Measurements from ENCODE around the gene PDE5A.
"Not testable (repeated sequence)": the region's sequence is repeated elsewhere in the genome, so short reads cannot be mapped to it uniquely, and the experiment has no call there.

The PDE5A gene

DNA sequence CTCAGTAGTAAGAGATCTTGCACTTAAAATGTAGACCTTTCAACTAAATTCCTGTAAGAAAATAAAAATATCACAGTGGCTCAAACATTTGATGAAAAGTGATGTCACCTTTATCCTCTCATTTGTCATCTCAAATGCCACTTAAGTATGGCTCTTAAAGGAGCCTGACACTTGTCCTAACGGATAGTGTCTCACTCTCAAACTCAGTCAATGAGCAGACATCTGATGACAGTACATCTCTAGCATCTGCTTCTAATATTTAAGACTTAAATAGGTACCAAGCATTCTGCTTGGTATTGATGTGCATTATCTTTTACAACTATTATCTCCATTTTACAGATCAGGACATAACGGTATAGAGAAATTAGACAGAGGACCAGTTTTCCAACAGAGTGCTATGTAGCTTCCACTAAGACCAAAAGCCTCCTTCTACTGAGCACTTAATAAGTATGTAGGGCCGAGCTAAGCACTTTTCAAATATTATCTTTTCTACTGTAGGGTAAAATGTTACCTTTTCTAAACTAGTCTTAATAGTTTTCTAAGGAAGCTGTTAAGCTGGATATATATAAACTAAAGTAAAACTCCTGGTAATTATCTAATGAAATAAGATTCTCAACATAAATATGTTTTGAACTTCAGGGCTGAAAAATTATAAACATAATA, 110.2 kb downstream of the PDE5A start:
- no peak for DNase-seq

DNA sequence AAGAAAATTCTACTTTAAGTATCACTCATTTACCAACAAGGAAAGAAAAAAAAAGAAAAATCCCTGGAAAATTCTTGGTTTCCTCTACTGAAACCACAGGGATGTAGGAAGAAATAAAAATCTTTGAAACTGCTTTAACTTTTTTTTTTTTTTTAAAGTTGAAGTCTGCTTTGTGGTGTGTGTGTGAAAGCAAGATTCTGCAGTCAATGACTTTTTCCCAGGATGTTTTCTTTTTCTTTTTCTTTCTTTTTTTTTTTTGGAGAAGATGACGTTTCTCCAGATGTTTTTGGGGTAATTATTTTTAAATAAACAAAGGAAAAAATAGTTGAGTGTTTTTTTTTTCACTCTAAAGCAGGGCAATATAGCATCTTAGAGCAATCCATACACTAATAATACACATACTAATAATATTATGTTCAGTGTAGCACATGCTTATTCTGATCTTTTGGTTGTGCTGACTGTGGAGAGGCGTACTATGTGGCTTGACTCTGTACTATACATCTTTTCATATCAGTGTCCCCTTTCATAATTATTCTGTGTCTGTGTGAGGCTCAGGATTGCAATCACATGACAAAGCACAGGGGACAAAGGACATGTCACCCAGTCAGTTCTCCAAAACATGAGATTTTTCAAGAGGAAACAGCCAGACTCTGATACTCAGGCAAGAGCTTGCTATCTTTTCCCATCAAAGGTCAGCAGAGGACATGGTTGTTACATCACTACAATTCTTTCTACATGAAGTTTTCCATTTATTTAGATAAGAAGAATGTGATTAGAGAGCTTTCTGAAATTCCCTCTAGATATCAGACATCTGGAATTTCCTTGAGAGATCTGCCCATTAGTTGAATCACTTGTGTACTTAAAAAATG, 111.0 kb downstream of the PDE5A start:
- no peak for DNase-seq

DNA sequence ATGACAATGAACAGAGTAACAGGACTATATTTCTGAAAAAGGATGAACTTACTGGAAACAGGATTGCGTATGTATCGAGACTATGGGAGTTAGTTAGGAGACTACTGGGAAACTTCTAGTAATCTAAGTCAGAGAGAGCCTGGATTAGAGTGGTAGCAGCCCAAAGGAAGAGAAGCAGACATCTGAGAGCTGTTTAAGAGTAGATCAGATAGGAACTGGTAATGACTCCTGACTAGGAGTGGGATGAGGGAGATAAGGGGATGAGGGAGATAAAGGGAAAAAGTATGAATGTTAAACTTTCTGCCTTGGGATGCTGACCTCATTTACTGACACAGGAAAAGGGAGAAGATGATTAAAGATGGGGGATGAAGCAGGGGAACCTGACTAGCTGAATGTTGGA, 116.2 kb downstream of the PDE5A start:
- DNase-seq, result no peak

DNA sequence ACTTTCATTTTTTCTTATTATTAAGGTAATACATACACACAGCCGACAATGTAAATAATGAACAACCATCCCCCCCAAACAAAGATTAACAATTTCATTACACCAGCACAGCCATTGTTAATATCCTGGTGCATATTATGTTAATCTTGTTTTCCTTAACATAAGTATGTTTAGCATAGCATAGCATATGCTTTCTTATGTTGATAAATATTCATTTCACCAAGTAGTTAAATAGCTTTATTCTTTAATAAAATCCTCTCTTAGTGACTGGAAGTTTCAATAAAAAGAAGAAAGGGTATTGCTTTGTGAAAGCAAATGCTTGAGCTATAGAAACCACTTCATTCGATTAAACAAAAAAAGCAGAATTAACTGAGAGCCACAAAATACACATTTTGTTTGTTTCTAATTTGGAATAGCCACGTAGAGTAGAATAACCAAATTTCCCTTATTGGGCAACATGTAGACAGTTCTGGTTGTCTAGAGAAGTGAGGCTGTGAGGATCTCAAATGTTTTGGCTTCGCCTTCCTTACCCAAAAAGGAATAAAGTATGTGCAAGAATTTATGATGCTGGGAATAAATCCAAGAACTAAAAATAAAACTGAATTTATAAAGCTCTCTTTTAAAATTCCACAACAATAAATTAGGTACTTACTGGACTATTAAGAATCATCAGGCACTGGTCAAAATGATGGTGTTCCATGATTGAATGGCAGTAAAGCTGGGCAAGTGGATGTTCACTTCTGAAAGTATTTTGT, 118.0 kb downstream of the PDE5A start:
- DNase-seq, result no peak

DNA sequence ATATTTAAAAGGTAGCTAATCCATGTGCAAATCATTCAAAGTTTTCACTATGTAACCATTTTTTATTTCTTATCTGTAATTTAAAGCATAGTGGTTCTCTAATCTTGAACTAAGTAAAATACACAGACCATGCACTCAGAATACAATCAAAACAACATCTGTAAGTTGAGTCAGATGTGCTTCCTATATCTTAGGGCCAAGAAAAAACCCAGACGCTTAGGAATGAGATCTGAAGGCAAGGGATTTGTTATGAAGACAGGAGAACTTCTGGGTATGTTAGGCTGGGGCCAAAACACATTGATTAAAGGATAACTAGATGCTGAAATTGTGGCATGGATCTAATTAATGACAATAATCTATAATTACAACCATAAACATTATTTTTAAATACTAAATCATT, 120.3 kb downstream of the PDE5A start:
- DNase-seq, result no peak

DNA sequence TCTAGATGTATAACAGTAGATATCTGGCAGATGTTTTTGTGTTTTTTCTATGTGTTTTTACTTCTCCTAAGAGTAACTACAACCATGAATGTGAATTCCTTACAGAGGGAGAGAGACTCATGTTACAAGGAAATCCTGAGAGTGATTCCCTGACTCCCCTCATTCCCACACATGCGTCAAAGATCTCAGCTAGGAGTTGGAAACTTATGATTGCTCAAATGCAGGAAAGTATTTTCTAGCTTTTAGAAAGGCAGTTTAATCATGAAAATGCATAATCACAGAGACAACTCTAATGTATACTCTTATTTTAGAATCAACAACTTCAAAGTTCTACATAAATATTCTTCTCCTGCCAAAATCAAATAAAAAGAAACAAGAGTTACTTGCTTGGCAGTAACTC, 121.8 kb downstream of the PDE5A start:
- no peak for DNase-seq

DNA sequence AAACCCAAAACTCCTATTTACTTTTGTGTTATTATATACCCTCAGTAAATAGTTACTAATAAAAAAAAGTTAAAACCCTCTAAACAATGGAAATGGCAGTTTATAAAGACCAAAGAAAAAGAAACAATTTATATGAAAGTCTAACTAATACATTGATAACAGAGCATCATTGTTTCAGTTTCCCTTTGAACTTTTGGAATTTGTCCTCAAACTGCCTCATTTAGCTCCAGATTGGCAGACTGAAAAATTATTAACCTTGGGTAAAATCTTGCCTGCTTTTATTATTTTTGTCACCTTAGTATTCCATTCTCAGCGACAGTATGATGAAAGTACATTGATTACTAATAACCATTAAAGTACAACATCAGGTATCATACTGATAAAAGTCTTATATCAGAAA, 124.0 kb downstream of the PDE5A start:
- DNase-seq, result no peak

DNA sequence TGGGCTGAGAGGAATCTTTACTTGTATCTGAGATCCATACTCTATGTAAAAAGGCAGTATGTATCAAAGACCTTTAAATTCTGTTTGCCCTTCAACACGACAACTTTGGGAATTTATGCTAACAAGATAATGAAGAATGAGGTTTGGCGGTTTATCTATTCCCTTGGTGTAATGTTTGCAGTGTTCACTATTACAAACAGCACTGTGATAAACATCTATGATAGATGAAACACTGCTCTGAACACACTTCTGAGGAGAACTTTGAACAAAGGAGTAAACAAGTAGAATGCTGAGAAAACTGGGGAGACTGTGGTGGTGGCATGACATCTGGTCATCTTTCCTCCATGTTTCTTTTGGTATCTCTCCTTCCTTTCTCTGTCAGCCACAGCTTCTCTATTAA, 126.9 kb downstream of the PDE5A start:
- DNase-seq, result no peak

DNA sequence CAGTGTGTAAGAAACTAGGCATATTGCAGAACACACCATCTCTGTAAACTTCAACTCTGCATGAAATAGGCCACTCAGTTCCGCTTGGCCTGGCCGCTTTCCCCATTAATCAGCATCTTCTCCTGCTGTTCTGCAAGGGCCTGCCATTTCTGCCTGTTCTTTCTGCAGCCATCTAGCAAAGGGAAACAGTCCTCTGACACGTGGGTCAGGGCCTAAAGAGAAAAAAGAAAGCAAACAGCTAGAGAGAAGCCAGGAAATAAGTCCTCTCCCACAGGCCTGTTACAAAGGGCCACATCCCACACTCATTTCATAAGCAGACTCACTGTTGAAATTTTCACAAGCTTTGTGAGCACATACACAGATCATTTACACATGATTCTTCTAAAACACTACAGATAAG, 130.1 kb downstream of the PDE5A start:
- DNase-seq, result no peak

DNA sequence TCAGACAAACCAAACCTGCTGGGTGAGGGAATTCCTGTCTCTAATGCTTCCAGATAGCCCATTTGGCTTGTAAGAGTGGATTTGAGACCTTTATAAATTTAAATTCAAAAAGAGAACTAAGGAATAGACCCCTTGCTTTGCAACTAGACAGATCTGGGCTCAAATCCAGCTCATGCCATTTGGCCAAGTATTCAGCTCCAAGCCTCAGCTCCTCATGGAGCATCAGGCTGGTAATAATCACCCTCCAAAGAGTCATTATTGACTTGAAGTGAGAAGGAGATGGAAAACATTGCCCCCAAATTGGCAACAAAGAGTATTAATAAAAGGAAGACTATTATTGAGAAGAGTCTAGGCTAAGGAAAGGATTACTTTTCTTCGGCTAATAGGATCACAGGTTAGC, 134.7 kb downstream of the PDE5A start:
- DNase-seq, result no peak

DNA sequence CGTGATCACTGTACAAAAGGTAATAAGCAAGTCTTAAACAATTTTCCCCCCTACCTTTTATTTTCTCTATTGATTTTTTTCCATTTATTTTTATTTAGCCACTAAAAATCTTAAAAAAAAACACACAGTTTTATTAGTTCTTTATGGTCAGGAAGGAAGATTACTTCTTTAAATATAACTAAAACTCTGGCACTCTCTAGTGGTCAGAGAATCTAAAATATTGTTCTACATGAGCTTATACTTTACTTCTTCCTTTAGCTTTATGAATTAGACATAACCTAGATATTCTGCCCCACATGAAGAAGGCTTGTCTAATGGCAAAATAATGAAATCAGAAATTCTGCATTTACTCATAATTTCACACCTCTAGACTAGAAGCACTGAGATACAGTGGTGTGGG, 135.2 kb downstream of the PDE5A start:
- no peak for DNase-seq

DNA sequence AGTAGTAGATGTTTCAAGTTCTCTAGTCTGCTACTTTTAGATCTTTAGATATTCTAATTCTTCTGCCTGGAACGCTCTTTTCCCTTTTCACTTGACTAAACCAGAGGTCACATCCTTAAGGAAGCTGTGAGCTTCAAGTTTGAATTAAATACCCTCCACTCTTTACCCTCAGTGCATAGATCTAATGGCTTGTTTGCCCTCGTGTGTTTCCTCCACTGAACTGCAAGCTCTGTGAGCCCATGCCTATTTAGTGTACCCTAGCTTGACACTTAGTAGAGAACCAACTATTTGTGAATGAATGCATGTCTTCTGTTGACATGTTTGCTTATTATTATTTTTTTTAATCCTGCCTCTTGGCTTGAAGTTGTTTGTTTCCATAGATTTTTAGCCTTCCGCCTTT, 138.3 kb downstream of the PDE5A start:
- no peak for DNase-seq

DNA sequence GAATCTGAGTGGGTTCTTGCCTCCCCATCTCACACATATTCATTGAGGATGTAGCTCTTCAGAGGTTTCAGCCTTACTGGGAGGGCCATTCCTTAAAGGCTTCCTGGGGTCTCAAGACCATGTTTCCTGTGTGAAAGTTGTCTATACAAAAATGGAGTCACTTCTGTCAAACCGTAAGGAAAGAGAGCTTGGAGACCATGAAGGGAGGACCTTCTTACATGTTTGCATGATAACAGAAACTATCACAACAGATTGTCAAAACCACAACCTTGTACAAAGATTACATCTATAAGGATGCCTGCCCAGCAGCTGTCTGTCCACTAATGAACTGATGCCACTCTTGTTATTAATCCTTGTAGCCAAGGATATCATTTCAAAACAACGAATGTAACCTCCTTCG, 139.3 kb downstream of the PDE5A start:
- DNase-seq, result no peak

DNA sequence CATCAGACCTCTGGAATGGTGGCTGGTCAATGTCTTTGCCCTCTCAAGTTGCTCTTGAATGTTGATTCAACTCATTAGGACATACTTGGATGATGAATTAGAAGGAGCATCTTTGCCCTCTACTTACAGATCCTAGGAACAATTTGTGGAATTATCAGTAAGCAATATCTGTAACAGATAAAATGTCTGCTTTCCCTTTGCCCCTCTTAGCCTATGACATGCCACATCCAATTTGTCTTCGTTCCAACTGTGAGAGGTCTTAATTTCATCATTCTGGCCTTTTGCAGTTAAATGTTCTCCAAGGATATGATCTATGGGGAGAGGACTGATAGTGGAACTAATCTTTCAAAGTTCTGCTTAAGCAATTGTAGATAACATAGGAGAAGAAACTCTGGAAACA, 148.3 kb downstream of the PDE5A start:
- no peak for DNase-seq

DNA sequence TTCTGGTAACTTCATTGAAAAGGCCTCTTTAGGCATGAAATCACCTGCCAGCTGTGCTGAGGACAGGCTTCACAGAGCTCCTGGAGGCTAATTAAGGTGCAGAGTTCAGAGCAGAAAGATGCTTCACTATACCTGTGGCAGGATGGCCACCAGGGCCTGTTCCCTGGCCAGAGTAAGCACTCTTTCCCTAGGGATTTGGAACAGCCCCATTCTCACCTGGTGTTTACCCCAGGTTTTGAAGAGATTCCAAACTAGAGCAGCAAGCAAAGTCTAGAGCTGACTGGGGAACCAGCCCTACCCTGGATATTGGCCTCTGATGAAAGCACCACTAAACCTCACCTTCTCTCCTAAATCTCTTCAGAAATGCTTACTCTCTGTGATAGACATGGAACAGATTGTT, 148.8 kb downstream of the PDE5A start:
- DNase-seq, result no peak

DNA sequence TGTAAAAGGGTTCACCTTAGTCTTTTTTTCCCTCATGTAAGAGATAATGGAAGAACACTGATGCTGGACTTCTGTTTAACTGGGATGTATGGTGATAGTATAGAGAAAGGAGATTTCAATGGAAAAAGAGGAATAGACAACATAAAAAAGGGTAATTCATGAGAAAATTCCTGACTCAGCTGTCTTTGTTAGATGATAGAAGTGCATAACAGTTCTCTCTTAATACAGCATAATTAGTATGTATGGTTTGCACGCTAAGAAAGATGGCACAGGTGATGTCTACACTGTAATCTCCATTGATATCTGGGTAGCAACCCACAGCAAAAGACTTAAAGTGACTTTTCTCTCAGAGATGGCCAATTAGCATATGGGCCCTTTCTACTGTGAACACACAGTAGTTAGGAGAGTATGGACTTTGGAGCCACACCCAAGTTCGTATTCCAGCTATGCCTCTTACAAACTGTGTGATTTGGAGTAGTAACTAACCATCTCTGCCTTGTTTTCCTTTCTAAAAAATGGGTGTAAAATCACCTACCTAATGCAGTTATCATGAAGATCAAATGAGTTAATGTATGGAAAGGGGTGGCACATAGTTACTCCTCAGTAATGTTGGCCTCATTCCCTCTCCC, 149.3 kb downstream of the PDE5A start:
- DNase-seq, result no peak

DNA sequence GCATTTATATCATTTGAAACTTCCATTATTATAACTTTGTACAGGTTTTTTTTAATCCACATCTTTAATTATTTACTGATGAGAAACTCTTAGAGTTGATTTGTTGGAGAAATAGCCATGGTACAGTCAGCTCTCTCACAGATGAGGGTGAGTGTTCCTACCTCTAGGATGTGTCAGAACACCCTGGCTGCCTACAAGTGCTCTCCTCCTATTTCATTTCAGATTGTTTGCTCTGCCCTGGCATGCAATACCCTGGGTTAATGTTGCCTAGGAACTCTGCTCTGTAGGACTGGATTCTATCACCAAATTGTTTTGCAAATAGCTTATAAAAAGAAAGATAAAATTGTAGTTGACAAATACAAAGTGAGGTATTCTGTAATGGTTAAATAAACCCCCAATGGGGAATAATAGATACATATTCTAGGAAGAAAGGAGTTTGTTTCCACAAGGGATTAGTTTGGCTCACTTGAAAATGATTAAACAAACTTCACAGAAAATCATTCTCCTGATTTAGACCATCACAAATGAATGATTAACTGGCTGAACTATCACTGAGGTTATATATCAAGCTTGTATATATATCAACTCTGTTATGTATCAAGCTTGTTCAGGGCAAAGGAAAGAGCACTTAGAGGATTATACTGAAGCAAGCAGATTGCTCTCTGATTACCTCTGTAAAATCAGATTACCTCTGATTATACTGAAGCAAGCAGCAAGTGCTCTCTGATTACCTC, 150.0 kb downstream of the PDE5A start:
- DNase-seq, result no peak

DNA sequence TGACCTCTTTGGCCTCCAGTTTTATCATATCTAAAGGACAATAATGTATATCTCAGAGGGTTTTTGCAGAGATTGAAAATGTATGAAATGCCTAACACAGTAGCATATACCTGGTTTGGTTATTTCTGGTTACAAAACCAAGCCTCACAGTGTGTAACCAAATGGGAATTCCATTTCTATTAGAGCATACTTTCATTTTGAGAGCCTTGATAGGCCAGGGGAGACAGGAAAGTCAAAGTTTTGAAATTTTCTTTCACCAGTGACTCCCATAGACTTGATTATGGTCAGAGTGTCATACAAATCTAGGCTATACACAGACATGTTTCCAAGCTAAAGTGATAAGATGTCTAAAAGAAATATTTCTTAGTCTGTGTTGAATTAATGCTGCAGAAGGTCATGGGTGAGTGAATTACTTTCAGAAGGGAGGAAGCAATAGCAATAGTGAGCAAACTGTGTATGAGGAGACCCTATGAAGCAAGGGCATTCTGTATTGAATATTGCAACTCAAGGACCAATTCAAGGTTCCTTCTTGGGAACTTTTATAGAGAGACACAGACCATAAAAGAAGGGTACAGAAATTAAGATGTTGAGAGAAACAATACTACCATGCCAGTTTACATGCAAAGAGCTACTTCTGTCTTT, 151.1 kb downstream of the PDE5A start:
- no peak for DNase-seq

DNA sequence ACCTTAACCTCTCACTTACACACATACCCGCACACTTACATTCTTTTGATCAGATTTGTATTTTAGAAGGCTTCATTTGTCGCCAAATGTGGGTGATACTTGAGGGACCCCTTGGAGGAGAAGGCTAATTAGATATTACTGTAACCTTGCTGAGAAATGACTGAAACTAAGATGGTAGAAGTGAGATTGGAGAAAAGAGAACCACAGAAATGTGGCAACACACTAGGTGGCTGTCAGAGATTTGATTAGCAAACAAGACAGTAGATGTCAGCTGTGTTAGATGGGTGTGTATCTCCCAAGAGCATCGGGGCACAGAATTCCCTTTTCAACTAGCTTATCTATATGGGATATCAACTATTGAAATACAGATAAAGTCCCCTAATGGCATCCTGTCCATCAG, 157.3 kb downstream of the PDE5A start:
- no peak for DNase-seq

DNA sequence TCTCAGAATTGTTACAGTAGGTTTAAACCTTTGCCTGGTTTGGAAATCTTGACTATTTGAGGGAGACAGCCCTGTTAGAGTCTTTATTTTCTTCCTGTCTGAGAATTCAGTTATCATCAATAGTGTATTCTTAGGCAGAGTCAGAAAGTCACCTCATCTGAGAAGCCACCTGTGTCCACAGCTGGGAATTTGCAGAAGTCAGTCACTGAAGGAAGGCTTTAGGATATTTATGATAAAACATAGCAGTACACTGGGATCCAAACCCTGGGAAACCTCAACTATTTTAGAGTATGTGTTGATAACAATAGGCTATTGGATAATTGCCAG, 157.9 kb downstream of the PDE5A start:
- DNase-seq, result not testable (repeated sequence)

DNA sequence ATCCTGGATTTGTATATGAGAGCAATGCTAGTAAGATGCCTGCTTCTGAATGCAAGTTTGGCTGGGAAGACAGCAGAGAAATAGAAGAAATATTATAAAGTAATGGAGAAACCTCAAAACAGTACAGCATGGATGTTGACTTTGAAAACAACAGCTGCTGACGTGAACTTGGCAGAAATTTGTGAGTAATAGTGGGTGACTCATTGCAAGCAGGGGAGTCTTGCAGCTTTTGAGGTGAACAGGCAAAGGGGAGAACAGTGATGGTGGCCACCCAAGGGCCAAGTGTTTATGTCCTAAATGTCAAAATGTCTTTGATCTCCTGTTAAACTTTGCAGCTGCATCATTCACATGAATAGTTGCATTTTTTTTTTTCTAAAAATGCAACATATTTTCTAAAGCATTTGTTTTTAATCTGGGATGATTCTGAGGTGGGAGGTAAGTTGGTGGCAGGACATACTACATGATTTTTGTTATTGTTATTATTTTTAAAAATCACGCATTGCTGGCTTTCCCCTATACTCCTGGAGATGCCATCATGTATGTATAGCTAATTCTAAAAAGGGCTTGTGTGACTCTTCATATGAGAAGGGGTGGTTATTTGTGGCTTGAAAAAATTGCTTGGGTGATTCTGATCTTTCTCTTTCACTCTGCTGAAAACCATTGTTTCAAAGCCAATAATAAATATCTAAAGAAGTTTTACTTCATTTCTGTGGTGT, 158.4 kb downstream of the PDE5A start:
- not testable (repeated sequence) for DNase-seq

DNA sequence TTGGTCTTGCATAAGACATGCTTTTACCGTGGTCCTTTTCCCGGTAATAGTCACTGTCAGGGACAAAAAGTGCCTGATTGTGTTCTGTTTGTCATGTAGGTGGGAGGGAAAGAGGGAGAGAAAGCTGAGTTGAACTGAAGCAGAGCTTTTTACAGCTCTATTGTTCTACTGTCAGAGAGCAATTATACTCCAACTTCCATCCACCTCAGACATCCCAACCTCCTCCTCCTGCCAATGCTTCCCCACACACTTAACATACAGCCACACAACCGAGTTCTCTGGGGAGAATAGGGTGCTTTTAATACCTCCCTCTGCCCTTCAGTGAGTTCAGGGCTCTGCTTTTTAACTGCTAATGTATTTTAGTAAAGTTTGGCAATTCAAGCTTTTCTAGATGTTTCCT, 159.6 kb downstream of the PDE5A start:
- DNase-seq, result not testable (repeated sequence)

Measured in activated CD4-positive, CD25-positive, alpha-beta regulatory T cell treated with anti-CD3 and anti-CD28 coated beads, Interleukin-2, amount 50 U/mL, for 72 hours (primary cell).